ENCODE measurements around the gene WDR64. TPM values are rescaled to one million over a fixed set of nuclear protein-coding genes. Genes with fewer than 3 reads are reported as not detected.
A peak's percentile ranks its signal among the peaks of the same experiment; 100 is the strongest.

Gene WDR64
- total RNA-seq, 5 donors from 2014 or later (not counting 1 experiment from before 2014, with no cell fraction given), result 0.13 to 0.48 (median 0.26) TPM; not detected in 1

- H3K4me3 ChIP-seq (ENCODE audit: control insufficient read depth in 1 of 2, extremely low read depth in 1 of 2, low read length in 1 of 2), result no peak overlapping the region
- ATAC-seq (replicated peaks in 1 of 4), result no peak
- POLR2A ChIA-PET, result no interaction called here
- no peaks in the 10 kb centered on the region for H3K36me3 ChIP-seq (ENCODE audit: control insufficient read depth in 2 of 2, extremely low read depth in 1 of 2, insufficient read depth in 1 of 2, low read length in 1 of 2)
- Mint-ChIP-seq H3K4me3 (no peak overlapping the region), H3K9me3 (no peaks in the 10 kb centered on the region), H3K36me3 (no peaks in the 10 kb centered on the region), H3K27me3 (peaks cover 3 to 4% of the 10 kb centered on the region in 2 donors), H3K4me1 (peaks cover 17 to 18% (median 17%) of the 10 kb centered on the region in 3 donors), H3K27ac (no peak overlapping the region)
- H3K9me3 ChIP-seq, result no peaks in the 10 kb centered on the region
- DNase-seq, result no peak
- no peaks in the 10 kb centered on the region for H3K27me3 ChIP-seq (replicated peaks in 1 of 2; ENCODE audit: control insufficient read depth in 2 of 2, extremely low read depth in 1 of 2, insufficient read depth in 2 of 2, low read length in 1 of 2)
- no peak overlapping the region for H3K27ac ChIP-seq (ENCODE audit: low read length)
- CTCF ChIA-PET, result no interaction called here
- H3K4me1 ChIP-seq (ENCODE audit: control insufficient read depth in 1 of 2, extremely low read depth in 1 of 2, insufficient read depth in 2 of 2, low read length in 2 of 2), result peaks cover 0 to 4% of the 10 kb centered on the region in 2 experiments
- WGBS (ENCODE audit: insufficient coverage), result no CpG with 5 or more reads among the region's 4 CpGs
Measured at GRCh38 chr1:241715956-241716355, 63.9 kb downstream of the WDR64 start.

- no peaks in the 10 kb centered on the region for H3K27me3 ChIP-seq (replicated peaks in 1 of 2; ENCODE audit: control insufficient read depth in 2 of 2, extremely low read depth in 1 of 2, insufficient read depth in 2 of 2, low read length in 1 of 2)
- POLR2A ChIA-PET, result interaction anchor here in 1 of 2 donors (0.6 kb wide), 1 partner anchor 41 kb away, joined by 3 read pairs; no protein-coding TSS in a partner anchor
- Mint-ChIP-seq H3K9me3 (no peaks in the 10 kb centered on the region), H3K36me3 (no peaks in the 10 kb centered on the region), H3K4me3 (no peak overlapping the region), H3K27ac (no peak overlapping the region), H3K27me3 (peaks cover 3 to 4% of the 10 kb centered on the region in 2 donors), H3K4me1 (peaks cover 16 to 18% (median 17%) of the 10 kb centered on the region in 3 donors)
- no peak overlapping the region for H3K27ac ChIP-seq (ENCODE audit: low read length)
- no peaks in the 10 kb centered on the region for H3K9me3 ChIP-seq
- CTCF ChIA-PET, result interaction anchor here in 1 of 2 donors (0.5 kb wide), 1 partner anchor 33 kb away, joined by 3 read pairs; no protein-coding TSS in a partner anchor
- H3K4me3 ChIP-seq (ENCODE audit: control insufficient read depth in 1 of 2, extremely low read depth in 1 of 2, low read length in 1 of 2), result no peak overlapping the region
- DNase-seq (peak in 3 of 35 experiments; percentile 6 to 30 (median 7)), ATAC-seq (replicated peaks in 1 of 4) (peak; percentile 77 to 96 (median 95))
- H3K4me1 ChIP-seq (ENCODE audit: control insufficient read depth in 1 of 2, extremely low read depth in 1 of 2, insufficient read depth in 2 of 2, low read length in 2 of 2), result peaks cover 0 to 4% of the 10 kb centered on the region in 2 experiments
- 27% methylated on average over 3 of the region's 6 CpGs for WGBS (ENCODE audit: insufficient coverage)
- no peaks in the 10 kb centered on the region for H3K36me3 ChIP-seq (ENCODE audit: control insufficient read depth in 2 of 2, extremely low read depth in 1 of 2, insufficient read depth in 1 of 2, low read length in 1 of 2)
Measured at GRCh38 chr1:241716915-241717656, 65.0 kb downstream of the WDR64 start.

- Histone ChIP-seq H3K9me3 (no peaks in the 10 kb centered on the region), H3K4me3 (ENCODE audit: control insufficient read depth in 1 of 2, extremely low read depth in 1 of 2, low read length in 1 of 2) (no peak overlapping the region), H3K4me1 (ENCODE audit: control insufficient read depth in 1 of 2, extremely low read depth in 1 of 2, insufficient read depth in 2 of 2, low read length in 2 of 2) (peaks cover 0 to 4% of the 10 kb centered on the region in 2 experiments), H3K27me3 (replicated peaks in 1 of 2; ENCODE audit: control insufficient read depth in 2 of 2, extremely low read depth in 1 of 2, insufficient read depth in 2 of 2, low read length in 1 of 2) (no peaks in the 10 kb centered on the region), H3K27ac (ENCODE audit: low read length) (no peak overlapping the region), H3K36me3 (ENCODE audit: control insufficient read depth in 2 of 2, extremely low read depth in 1 of 2, insufficient read depth in 1 of 2, low read length in 1 of 2) (no peaks in the 10 kb centered on the region)
- Mint-ChIP-seq H3K27me3 (peaks cover 3 to 5% of the 10 kb centered on the region in 2 donors), H3K36me3 (no peaks in the 10 kb centered on the region), H3K4me1 (peaks cover 16 to 18% (median 17%) of the 10 kb centered on the region in 3 donors), H3K4me3 (no peak overlapping the region), H3K9me3 (no peaks in the 10 kb centered on the region), H3K27ac (no peak overlapping the region)
- WGBS (ENCODE audit: insufficient coverage), result 60% methylated on average over 1 of the region's 5 CpGs
- POLR2A ChIA-PET, result no interaction called here
- ATAC-seq (replicated peaks in 1 of 4) (no peak), DNase-seq (no peak)
- CTCF ChIA-PET, result interaction anchor here in 1 of 2 donors (0.7 kb wide), 1 partner anchor 29 kb away, joined by 8 read pairs; no protein-coding TSS in a partner anchor
Measured at GRCh38 chr1:241717975-241718374, 65.9 kb downstream of the WDR64 start.

GRCh38 chr1:241721011-241721410, 68.9 kb downstream of the WDR64 start:
- no peak overlapping the region for H3K27ac ChIP-seq (ENCODE audit: low read length)
- no peaks in the 10 kb centered on the region for H3K36me3 ChIP-seq (ENCODE audit: control insufficient read depth in 2 of 2, extremely low read depth in 1 of 2, insufficient read depth in 1 of 2, low read length in 1 of 2)
- H3K27ac Mint-ChIP-seq, result no peak overlapping the region
- H3K4me3 ChIP-seq (ENCODE audit: control insufficient read depth in 1 of 2, extremely low read depth in 1 of 2, low read length in 1 of 2), result no peak overlapping the region
- WGBS (ENCODE audit: insufficient coverage), result no CpG with 5 or more reads among the region's 3 CpGs
- peaks cover 3 to 8% of the 10 kb centered on the region in 2 donors for H3K27me3 Mint-ChIP-seq
- ChIA-PET POLR2A (no interaction called here), CTCF (no interaction called here)
- ATAC-seq (replicated peaks in 1 of 4) (no peak), DNase-seq (no peak)
- H3K9me3 Mint-ChIP-seq, result no peaks in the 10 kb centered on the region
- peaks cover 0 to 9% of the 10 kb centered on the region in 2 experiments for H3K27me3 ChIP-seq (replicated peaks in 1 of 2; ENCODE audit: control insufficient read depth in 2 of 2, extremely low read depth in 1 of 2, insufficient read depth in 2 of 2, low read length in 1 of 2)
- H3K4me1 ChIP-seq (ENCODE audit: control insufficient read depth in 1 of 2, extremely low read depth in 1 of 2, insufficient read depth in 2 of 2, low read length in 2 of 2), result peaks cover 0 to 4% of the 10 kb centered on the region in 2 experiments
- no peak overlapping the region for H3K4me3 Mint-ChIP-seq
- no peaks in the 10 kb centered on the region for H3K36me3 Mint-ChIP-seq
- peaks cover 16 to 18% (median 17%) of the 10 kb centered on the region in 3 donors for H3K4me1 Mint-ChIP-seq
- no peaks in the 10 kb centered on the region for H3K9me3 ChIP-seq

- Histone ChIP-seq H3K27me3 (replicated peaks in 1 of 2; ENCODE audit: control insufficient read depth in 2 of 2, extremely low read depth in 1 of 2, insufficient read depth in 2 of 2, low read length in 1 of 2) (peaks cover 2 to 9% of the 10 kb centered on the region in 2 experiments), H3K36me3 (ENCODE audit: control insufficient read depth in 2 of 2, extremely low read depth in 1 of 2, insufficient read depth in 1 of 2, low read length in 1 of 2) (no peaks in the 10 kb centered on the region), H3K27ac (ENCODE audit: low read length) (no peak overlapping the region), H3K9me3 (no peaks in the 10 kb centered on the region), H3K4me1 (ENCODE audit: control insufficient read depth in 1 of 2, extremely low read depth in 1 of 2, insufficient read depth in 2 of 2, low read length in 2 of 2) (peaks cover 0 to 2% of the 10 kb centered on the region in 2 experiments), H3K4me3 (ENCODE audit: control insufficient read depth in 1 of 2, extremely low read depth in 1 of 2, low read length in 1 of 2) (no peak overlapping the region)
- no peak overlapping the region for H3K4me3 Mint-ChIP-seq
- H3K27me3 Mint-ChIP-seq, result peaks cover 2 to 8% of the 10 kb centered on the region in 2 donors
- H3K27ac Mint-ChIP-seq, result no peak overlapping the region
- CTCF ChIA-PET, result no interaction called here
- no peaks in the 10 kb centered on the region for H3K36me3 Mint-ChIP-seq
- no peaks in the 10 kb centered on the region for H3K9me3 Mint-ChIP-seq
- 100% methylated on average over 1 of the region's 4 CpGs for WGBS (ENCODE audit: insufficient coverage)
- peaks cover 3 to 4% (median 4%) of the 10 kb centered on the region in 3 donors for H3K4me1 Mint-ChIP-seq
- ATAC-seq (replicated peaks in 1 of 4) (no peak), DNase-seq (no peak)
- POLR2A ChIA-PET, result no interaction called here
Measured at GRCh38 chr1:241722947-241723346, 70.9 kb downstream of the WDR64 start.

- no peaks in the 10 kb centered on the region for H3K36me3 Mint-ChIP-seq
- no peak for ATAC-seq (replicated peaks in 1 of 4)
- H3K36me3 ChIP-seq (ENCODE audit: control insufficient read depth in 2 of 2, extremely low read depth in 1 of 2, insufficient read depth in 1 of 2, low read length in 1 of 2), result no peaks in the 10 kb centered on the region
- H3K9me3 ChIP-seq, result no peaks in the 10 kb centered on the region
- POLR2A ChIA-PET, result no interaction called here
- H3K4me1 Mint-ChIP-seq, result peaks cover 0 to 2% (median 0%) of the 10 kb centered on the region in 3 donors
- peaks cover 0 to 8% of the 10 kb centered on the region in 2 donors for H3K27me3 Mint-ChIP-seq
- no peak overlapping the region for H3K4me3 ChIP-seq (ENCODE audit: control insufficient read depth in 1 of 2, extremely low read depth in 1 of 2, low read length in 1 of 2)
- 64% methylated on average over 2 of the region's 4 CpGs for WGBS (ENCODE audit: insufficient coverage)
- H3K9me3 Mint-ChIP-seq, result no peaks in the 10 kb centered on the region
- no peak overlapping the region for H3K27ac Mint-ChIP-seq
- no peak overlapping the region for H3K4me3 Mint-ChIP-seq
- H3K27me3 ChIP-seq (replicated peaks in 1 of 2; ENCODE audit: control insufficient read depth in 2 of 2, extremely low read depth in 1 of 2, insufficient read depth in 2 of 2, low read length in 1 of 2), result peaks cover 2 to 9% of the 10 kb centered on the region in 2 experiments
- no peak overlapping the region for H3K27ac ChIP-seq (ENCODE audit: low read length)
- CTCF ChIA-PET, result no interaction called here
- no peak for DNase-seq
- no peaks in the 10 kb centered on the region for H3K4me1 ChIP-seq (ENCODE audit: control insufficient read depth in 1 of 2, extremely low read depth in 1 of 2, insufficient read depth in 2 of 2, low read length in 2 of 2)
Measured at GRCh38 chr1:241724741-241725356, 72.8 kb downstream of the WDR64 start.

Data from T-cell (primary cell).